Natural killer cell (primary cell): ENCODE data around the gene PLCB1. TPM values are rescaled to one million over a fixed set of nuclear protein-coding genes. Genes with fewer than 3 reads are reported as not detected.

ENCODE experiments used
- ATAC-seq, 3 donors: fragments of 150-1000 bp in 2 of 3; fragments of 200-7000 bp in 1 of 3; cut with Tn5 transposase; 1 replicate in 1 of 3; 2 replicates in 2 of 3; pipeline ENCODE4 v1.10.0; 2021; ENCODE audit warnings: mild to moderate bottlenecking in 2 of 3, moderate library complexity in 2 of 3
- DNase-seq, 2 donors: peaks; one replicate each; pipeline versions ENCODE4 v3.0.0 to v3.0.0-alpha.2; 2013 to 2021; ENCODE audit warnings: mixed read lengths in 1 of 2
- H3K27ac ChIP-seq: one replicate; pipeline ENCODE4 v1.5.1; 2013; ENCODE audit warnings: mild to moderate bottlenecking, low read length
- H3K27me3 ChIP-seq: one replicate; pipeline ENCODE4 v1.6.1; 2013; ENCODE audit warnings: low read length; ENCODE audit not compliant: control insufficient read depth, insufficient read depth
- H3K36me3 ChIP-seq: one replicate; pipeline ENCODE4 v1.6.1; 2013; ENCODE audit warnings: low read length; ENCODE audit not compliant: control insufficient read depth, insufficient read depth
- H3K4me1 ChIP-seq: one replicate; pipeline ENCODE4 v1.6.1; 2013; ENCODE audit warnings: low read length; ENCODE audit not compliant: control insufficient read depth, insufficient read depth
- H3K4me3 ChIP-seq: one replicate; pipeline ENCODE4 v1.5.1; 2013; ENCODE audit warnings: low read length
- H3K9me3 ChIP-seq: one replicate; pipeline ENCODE4 v1.6.1; 2013; ENCODE audit warnings: low read length; ENCODE audit not compliant: control insufficient read depth, insufficient read depth
- H3K27ac Mint-ChIP-seq, 2 donors: one replicate each; pipeline ENCODE4 v1.8.0; 2022; ENCODE audit warnings: mild to moderate bottlenecking in 2 of 2, mixed read lengths in 2 of 2, moderate library complexity in 1 of 2
- H3K27me3 Mint-ChIP-seq, 2 donors: one replicate each; pipeline ENCODE4 v1.8.0; 2022; ENCODE audit warnings: low read depth in 2 of 2, mixed read lengths in 2 of 2
- H3K36me3 Mint-ChIP-seq: one replicate; pipeline ENCODE4 v1.8.0; 2022; ENCODE audit warnings: mixed read lengths
- H3K4me1 Mint-ChIP-seq, 2 donors: one replicate each; pipeline ENCODE4 v1.8.0; 2022; ENCODE audit warnings: mixed read lengths in 2 of 2
- H3K4me3 Mint-ChIP-seq: one replicate; pipeline ENCODE4 v1.8.0; 2022; ENCODE audit warnings: mild to moderate bottlenecking, moderate library complexity, mixed read lengths
- H3K9me3 Mint-ChIP-seq, 2 donors: one replicate each; pipeline ENCODE4 v1.8.0; 2022; ENCODE audit warnings: mixed read lengths in 2 of 2
- WGBS: methylation state at CpG from one replicate; pipeline ENCODE4 v1.1.7; 2013; ENCODE audit warnings: missing lambda C conversion rate; ENCODE audit not compliant: insufficient coverage; 5-methylcytosine and 5-hydroxymethylcytosine counted together
- intact Hi-C: fragments of 100-400 bp; cut with micrococcal nuclease; formaldehyde crosslinking; loops from one replicate; pipeline ENCODE4 v1.14.2; 2022
- total RNA-seq, 4 donors: library from RNA; stranded (reverse); fragments of 120-200 nt in 1 of 4; gene quantifications; one replicate each; pipeline versions ENCODE4 v1.2.3 to v1.2.4, GENCODE V29; 2013 to 2022
- TF ChIP-seq, protein P1 (sequence below): fragments of 200-600 bp; IDR thresholded peaks from one replicate; pipeline ENCODE4 v1.8.0; 2022; ENCODE audit warnings: antibody characterized with exemption

PLCB1 gene
- total RNA-seq, 3 donors from 2014 or later (not counting 1 experiment from before 2014, with no cell fraction given) = 48.7 to 66.2 (median 57.7) TPM

DNA sequence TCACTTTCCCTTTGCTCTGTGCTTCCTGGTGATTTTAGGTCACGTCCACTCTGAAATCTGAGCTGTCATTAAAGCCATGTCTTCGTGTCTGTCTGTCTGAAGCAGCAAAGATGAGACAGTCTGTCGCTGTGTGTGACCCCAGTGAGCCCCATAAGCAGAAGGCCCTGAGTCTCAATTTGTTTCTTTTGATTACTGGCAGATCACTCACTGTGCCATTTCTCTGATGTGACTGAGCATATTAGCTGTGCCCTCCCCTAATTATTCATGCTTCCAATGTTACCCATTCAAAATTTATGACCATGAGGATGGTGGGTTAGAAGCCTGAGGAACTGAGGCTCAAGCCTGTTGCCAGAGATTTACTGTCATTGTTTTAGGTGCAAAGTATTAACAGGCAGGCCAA lies 117.6 kb downstream of the PLCB1 start:
- Histone ChIP-seq H3K36me3 (no peaks in the 10 kb centered on the region), H3K27ac (no peak overlapping the region), H3K9me3 (no peaks in the 10 kb centered on the region), H3K27me3 (no peaks in the 10 kb centered on the region), H3K4me1 (no peaks in the 10 kb centered on the region), H3K4me3 (no peak overlapping the region)
- TF ChIP-seq, protein P1, sequence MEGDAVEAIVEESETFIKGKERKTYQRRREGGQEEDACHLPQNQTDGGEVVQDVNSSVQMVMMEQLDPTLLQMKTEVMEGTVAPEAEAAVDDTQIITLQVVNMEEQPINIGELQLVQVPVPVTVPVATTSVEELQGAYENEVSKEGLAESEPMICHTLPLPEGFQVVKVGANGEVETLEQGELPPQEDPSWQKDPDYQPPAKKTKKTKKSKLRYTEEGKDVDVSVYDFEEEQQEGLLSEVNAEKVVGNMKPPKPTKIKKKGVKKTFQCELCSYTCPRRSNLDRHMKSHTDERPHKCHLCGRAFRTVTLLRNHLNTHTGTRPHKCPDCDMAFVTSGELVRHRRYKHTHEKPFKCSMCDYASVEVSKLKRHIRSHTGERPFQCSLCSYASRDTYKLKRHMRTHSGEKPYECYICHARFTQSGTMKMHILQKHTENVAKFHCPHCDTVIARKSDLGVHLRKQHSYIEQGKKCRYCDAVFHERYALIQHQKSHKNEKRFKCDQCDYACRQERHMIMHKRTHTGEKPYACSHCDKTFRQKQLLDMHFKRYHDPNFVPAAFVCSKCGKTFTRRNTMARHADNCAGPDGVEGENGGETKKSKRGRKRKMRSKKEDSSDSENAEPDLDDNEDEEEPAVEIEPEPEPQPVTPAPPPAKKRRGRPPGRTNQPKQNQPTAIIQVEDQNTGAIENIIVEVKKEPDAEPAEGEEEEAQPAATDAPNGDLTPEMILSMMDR = no peak
- no peaks in the 10 kb centered on the region for H3K27me3 Mint-ChIP-seq
- no peaks in the 10 kb centered on the region for H3K36me3 Mint-ChIP-seq
- H3K27ac Mint-ChIP-seq = no peak overlapping the region
- WGBS = 86% methylated on average over 3 of the region's 3 CpGs
- peaks cover 42 to 43% of the 10 kb centered on the region in 2 donors for H3K4me1 Mint-ChIP-seq
- ATAC-seq (no peak), DNase-seq (no peak)
- intact Hi-C loops = no loop called here
- H3K4me3 Mint-ChIP-seq = no peak overlapping the region
- no peaks in the 10 kb centered on the region for H3K9me3 Mint-ChIP-seq

DNA sequence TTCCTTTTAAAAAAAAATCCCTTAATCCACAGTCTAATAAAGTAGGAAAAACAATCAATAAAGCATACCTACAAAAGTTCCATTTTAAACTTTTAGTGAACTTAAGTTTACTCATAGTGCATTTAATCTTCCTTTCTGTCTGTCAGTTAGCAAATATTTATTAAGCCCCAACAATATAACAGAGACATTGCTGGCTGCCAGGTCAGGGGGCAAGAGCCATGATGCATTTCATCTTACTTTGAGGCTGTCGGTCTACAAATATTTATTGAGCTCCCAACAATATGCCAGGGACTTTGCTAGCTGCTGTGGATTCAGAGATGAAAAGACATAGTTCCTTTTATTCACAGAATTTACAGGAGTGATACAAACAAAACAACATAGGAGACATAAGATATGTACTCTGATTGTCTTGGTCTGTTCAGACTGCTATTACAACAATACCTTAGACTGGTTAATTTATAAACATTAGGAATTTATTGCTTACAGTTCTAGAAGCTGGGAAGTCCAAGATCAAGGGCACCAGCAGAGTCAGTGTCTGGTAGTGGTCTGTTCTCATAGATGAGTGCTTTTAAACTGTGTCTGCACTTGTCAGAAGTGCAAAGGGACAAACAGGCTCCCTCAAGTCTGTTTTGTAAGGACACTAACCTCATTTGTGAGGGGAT lies 118.6 kb downstream of the PLCB1 start:
- intact Hi-C loops = no loop called here
- DNase-seq (no peak), ATAC-seq (no peak)
- WGBS = 95% methylated on average over 1 of the region's 1 CpG
- Mint-ChIP-seq H3K27ac (no peak overlapping the region), H3K36me3 (no peaks in the 10 kb centered on the region), H3K27me3 (no peaks in the 10 kb centered on the region), H3K4me1 (peaks cover 42 to 43% of the 10 kb centered on the region in 2 donors), H3K9me3 (no peaks in the 10 kb centered on the region), H3K4me3 (no peak overlapping the region)
- TF ChIP-seq, protein P1 = no peak
- no peak overlapping the region for H3K4me3 ChIP-seq
- no peak overlapping the region for H3K27ac ChIP-seq
- H3K27me3 ChIP-seq = no peaks in the 10 kb centered on the region
- no peaks in the 10 kb centered on the region for H3K4me1 ChIP-seq
- no peaks in the 10 kb centered on the region for H3K9me3 ChIP-seq
- H3K36me3 ChIP-seq = no peaks in the 10 kb centered on the region

DNA sequence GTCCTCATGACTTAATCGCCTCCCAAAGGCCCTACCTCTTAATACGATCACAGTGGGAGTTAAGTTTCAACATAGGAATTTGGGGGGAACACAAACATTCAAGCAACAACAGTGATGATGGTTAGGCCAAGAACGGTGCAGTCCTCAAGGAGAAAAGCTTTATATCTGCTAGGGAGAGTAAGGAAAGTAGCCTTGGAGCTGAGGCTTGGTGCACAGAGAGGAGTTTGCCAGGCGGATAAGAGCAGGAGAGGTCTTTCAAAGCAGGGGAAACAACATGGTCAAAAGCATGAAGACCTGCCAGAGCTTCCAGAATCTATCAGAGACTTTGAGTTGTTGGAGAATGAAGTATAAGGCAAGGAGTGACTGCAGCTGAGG lies 119.1 kb downstream of the PLCB1 start:
- 89% methylated on average over 4 of the region's 4 CpGs for WGBS

More for the DNA sequence above, 119.1 kb downstream of the PLCB1 start:
- DNase-seq = no peak
- Mint-ChIP-seq H3K9me3 (no peaks in the 10 kb centered on the region), H3K27me3 (no peaks in the 10 kb centered on the region), H3K36me3 (no peaks in the 10 kb centered on the region), H3K4me1 (peaks cover 44 to 46% of the 10 kb centered on the region in 2 donors), H3K27ac (no peak overlapping the region), H3K4me3 (no peak overlapping the region)
- Histone ChIP-seq H3K27me3 (no peaks in the 10 kb centered on the region), H3K4me1 (peaks cover 1% of the 10 kb centered on the region), H3K27ac (no peak overlapping the region), H3K4me3 (no peak overlapping the region), H3K9me3 (no peaks in the 10 kb centered on the region), H3K36me3 (no peaks in the 10 kb centered on the region)
- no peak for ATAC-seq
- intact Hi-C loops = no loop called here
- TF ChIP-seq, protein P1 = no peak
